ENCODE measurements around the gene RBMS3.
"Not testable (repeated sequence)": the region's sequence is repeated elsewhere in the genome, so short reads cannot be mapped to it uniquely, and the experiment has no call there.

RBMS3 gene

GRCh38 chr3:29493109-29493508, 212.2 kb downstream of the RBMS3 start:
- no peak for DNase-seq

- DNase-seq: no peak
Measured at GRCh38 chr3:29494305-29495036, 213.6 kb downstream of the RBMS3 start.

GRCh38 chr3:29497282-29497681, 216.4 kb downstream of the RBMS3 start:
- DNase-seq: no peak

DNA sequence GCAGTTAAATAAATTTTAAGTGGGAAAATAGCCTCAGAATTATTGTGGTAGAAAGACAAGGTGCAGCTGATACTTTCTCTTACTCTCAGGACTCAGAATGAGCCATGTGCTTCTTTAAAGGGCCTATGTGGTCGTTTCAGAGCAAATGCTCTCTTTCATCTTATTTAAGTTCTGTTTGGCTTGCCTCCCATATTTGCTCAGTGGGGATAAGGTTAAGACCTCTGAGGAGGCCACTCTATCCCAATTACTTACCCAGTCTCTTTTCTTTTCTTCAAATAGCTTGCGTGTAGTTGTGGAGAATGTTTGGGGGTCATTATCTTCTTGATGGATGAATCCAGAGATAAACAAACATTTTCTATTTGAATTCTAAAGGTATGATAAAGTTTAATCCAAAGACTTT, 221.9 kb downstream of the RBMS3 start:
- DNase-seq: no peak

DNA sequence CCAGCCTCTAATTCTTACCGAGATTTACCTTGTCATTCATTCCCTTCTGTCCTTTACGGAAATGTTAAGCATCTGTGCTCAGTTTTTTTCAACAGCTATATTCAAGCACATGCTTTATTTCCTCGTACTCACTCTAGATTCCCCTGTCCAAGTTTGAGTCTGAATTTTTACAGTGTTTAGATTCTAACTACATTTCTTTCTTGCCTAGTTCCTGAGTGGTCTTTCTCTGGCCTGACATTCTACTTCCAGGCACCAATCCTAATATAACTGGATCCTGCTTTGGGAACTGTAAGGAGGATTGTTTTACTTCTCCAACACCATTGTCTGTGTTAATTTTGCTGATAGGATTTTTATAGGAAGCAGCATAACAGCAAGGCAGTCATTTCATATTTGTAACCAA, 222.4 kb downstream of the RBMS3 start:
- DNase-seq: no peak

DNA sequence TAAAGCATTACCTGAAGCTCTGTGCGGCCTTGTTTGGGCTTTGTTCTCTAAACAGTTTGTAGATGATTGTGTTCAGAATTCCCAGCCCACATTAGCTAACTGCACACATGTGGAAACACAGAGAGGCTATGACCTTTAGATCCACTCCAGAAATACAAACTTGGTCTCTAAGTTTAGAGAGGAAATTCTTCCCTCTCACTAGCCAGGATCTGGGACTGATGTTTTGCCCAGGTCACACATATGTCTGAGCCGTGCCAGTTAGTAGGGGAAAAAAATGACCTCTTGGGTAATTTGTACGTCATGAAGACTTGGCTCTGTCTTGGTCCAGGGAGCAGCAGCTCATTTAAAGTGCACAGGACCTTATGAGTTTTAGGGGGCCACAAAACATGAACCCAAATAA, 223.1 kb downstream of the RBMS3 start:
- DNase-seq: no peak

DNA sequence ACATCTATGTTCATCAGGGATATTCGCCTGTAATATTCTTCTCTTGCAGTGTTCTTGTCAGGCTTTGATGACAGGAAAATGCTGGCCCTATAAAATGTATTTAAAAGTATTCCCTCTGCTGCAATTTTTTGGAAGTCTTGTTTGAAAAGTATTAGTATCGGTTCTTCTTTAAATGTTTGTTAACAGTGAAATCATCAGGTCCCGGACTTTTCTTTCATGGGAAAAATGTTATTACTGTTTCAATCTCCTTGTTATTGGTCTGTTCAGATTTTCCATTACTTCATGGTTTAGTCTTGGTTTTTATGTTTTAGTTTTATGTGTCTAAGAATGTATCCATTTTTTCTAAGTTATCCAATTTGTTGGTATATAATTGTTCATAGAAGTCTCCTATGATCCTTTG, 225.6 kb downstream of the RBMS3 start:
- DNase-seq: no peak

DNA sequence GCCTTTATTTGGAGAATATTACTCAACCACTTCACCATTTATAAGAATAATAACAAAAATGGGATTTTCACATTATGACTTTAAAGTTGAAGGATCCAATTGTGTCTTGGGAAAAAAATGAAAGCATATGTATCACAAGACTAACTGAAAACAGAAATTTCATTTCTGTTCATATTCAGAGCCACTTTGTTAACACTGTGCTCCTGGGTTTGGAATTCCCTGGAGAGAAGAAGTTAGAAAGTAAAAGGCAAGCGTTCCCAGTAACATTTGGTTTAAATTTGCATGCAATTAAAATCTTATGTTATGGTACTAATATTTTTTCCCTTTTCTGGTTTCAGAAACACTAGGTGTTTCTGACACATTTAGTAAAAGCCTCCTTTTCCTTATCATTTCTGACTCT, 230.8 kb downstream of the RBMS3 start:
- no peak for DNase-seq

- DNase-seq: no peak
Measured at GRCh38 chr3:29512641-29513040, 231.8 kb downstream of the RBMS3 start.

DNA sequence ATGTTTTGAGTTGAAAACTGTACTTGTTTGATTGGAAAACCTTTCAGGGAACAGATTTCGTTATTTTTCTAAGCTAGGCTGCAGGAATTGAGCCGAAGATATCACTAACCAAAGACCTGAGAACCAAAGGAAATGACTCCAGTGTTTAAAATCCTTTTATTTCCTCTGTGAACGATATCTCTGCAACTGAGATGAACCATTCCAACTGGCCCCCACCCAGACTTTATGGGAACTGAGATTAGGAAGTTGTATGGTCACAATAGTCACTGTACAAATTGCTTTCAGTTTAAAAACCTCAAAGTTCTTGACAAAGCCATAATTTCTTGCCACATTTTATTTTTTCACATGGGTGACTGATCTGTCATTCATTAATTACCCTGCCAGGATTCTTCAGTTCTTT, 232.4 kb downstream of the RBMS3 start:
- no peak for DNase-seq

GRCh38 chr3:29514170-29514569, 233.3 kb downstream of the RBMS3 start:
- DNase-seq: no peak

GRCh38 chr3:29514912-29515311, 234.0 kb downstream of the RBMS3 start:
- DNase-seq: no peak

DNA sequence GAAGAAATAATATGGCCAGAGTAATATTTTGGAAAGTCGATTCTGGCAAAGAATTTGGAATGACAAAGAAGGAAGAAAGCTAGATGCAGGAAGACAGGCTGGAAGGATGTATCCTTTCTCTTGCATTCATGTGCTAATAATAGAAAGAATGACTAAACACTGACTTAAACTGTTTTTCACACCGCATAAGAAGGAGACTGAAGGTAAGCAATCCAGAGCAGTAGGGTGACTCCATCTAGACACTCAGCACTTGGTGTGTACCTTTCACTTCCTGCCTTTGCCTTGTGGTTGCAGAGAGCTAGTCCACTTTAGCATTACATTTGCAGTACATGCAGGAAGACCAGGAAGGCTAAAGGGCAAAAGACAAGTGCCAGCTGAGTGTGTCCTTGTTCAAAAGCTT, 234.6 kb downstream of the RBMS3 start:
- DNase-seq: peak; percentile 21

GRCh38 chr3:29516164-29516563, 235.3 kb downstream of the RBMS3 start:
- no peak for DNase-seq

- no peak for DNase-seq
Measured at GRCh38 chr3:29520764-29521163, 239.9 kb downstream of the RBMS3 start.

DNA sequence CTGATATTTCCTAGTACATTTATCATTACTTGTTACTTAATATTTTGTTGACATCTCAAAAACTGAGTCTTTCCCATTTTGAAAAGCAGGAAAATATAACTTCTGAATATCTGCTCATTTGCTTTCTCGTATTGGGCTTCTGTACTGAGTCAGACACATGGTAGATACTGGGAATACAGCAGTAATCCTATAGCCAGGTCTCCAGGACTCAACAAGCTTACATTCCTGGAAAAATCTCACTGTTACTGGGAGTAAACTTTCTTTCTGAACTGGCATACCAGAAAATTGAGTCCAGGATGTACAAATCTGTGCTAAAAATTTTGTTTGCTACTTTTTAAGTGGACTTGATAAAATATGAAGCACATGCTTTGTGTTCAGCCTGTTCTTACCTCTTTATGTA, 240.4 kb downstream of the RBMS3 start:
- no peak for DNase-seq

- no peak for DNase-seq
Measured at GRCh38 chr3:29521751-29522150, 240.9 kb downstream of the RBMS3 start.

- not testable (repeated sequence) for DNase-seq
Measured at GRCh38 chr3:29524433-29524832, 243.6 kb downstream of the RBMS3 start.

GRCh38 chr3:29525254-29525881, 244.5 kb downstream of the RBMS3 start:
- DNase-seq: peak; percentile 23

GRCh38 chr3:29527246-29527645, 246.4 kb downstream of the RBMS3 start:
- no peak for DNase-seq

GRCh38 chr3:29531644-29532043, 250.8 kb downstream of the RBMS3 start:
- DNase-seq: no peak

GRCh38 chr3:29532473-29532872, 251.6 kb downstream of the RBMS3 start:
- DNase-seq: no peak

DNA sequence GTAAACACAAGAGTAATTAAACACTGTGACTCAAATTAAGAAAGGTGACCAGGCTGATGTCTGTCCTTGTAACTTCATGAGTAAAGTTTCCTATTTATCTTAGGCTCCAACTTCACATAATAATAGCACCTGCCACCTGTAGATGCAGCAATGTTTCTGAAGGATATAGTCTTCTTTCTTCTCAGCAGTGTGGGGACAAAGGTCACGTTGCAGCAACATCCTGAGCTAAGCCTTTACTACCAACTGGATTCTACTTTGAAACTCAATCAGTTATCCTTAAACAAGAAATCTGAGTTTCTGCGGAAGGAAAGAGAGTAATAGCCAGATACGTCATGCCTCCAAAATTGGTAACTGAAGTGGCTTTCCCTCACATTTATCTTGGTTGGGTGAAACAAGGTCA, 253.1 kb downstream of the RBMS3 start:
- DNase-seq: no peak

DNA sequence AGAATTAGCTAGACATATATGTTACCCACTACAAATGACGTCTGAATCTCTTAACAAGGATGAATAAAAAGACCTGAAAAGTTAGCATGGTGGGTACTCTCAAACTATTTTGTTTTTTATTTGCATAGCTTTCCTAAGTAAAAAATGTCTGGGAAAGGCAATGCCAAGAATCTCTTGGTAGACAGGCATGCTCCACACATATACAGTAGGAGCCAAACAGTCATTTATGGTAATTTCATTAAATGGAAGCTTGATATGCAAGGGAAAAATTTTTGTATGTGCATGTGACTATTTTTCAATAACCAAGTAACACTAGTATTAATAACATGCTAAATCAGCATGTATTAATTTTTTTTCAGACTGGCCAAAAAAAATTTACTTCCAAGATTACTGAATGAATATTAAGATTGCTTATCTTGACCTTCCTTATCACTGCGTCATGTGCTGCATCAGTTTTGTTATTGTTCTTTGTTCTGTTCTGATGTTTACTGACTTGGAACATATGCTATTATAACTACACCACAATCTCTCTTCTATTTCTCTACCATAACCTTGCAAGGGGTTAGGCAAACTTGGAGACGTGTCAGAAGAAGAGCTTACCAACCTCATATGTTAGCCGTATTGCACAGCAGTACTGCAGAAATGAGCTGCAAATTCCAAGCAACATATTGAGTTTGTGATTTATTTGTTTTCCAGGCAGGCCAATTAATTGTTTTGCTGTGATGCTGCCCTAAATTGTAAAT, 255.3 kb downstream of the RBMS3 start:
- DNase-seq: no peak

All from NCI-H2029 (cell line).